Naive B cell (primary cell): ENCODE measurements around the gene GAREM2. TPM values are rescaled to one million over a fixed set of nuclear protein-coding genes. Genes with fewer than 3 reads are reported as not detected.

Source experiments
- ATAC-seq, 2 donors: fragments of 150-1000 bp; cut with Tn5 transposase; 2 replicates each; pipeline ENCODE4 v1.10.0; 2021; ENCODE audit warnings: low read depth in 2 of 2, mild to moderate bottlenecking in 2 of 2, moderate library complexity in 2 of 2
- DNase-seq: peaks from one replicate; pipeline ENCODE4 v3.0.0; 2022
- H3K27ac Mint-ChIP-seq, 6 donors: one replicate each; pipeline ENCODE4 v1.8.0; 2020 to 2022; ENCODE audit warnings: mild to moderate bottlenecking in 6 of 6, mixed read lengths in 6 of 6, moderate library complexity in 5 of 6, inconsistent platforms in 2 of 6
- H3K27me3 Mint-ChIP-seq, 3 donors: one replicate each; pipeline ENCODE4 v1.8.0; 2021 to 2022; ENCODE audit warnings: mixed read lengths in 3 of 3, mild to moderate bottlenecking in 1 of 3
- H3K36me3 Mint-ChIP-seq, 2 donors: one replicate each; pipeline ENCODE4 v1.8.0; 2020 to 2022; ENCODE audit warnings: mixed read lengths in 2 of 2, inconsistent platforms in 1 of 2, mild to moderate bottlenecking in 1 of 2
- H3K4me1 Mint-ChIP-seq, 3 donors: one replicate each; pipeline ENCODE4 v1.8.0; 2020 to 2022; ENCODE audit warnings: mixed read lengths in 3 of 3, inconsistent platforms in 1 of 3, mild to moderate bottlenecking in 1 of 3, moderate library complexity in 1 of 3
- H3K4me3 Mint-ChIP-seq, 8 donors: one replicate each; pipeline ENCODE4 v1.8.0; 2020 to 2022; ENCODE audit warnings: mild to moderate bottlenecking in 8 of 8, mixed read lengths in 8 of 8, moderate library complexity in 8 of 8, inconsistent platforms in 2 of 8
- H3K9me3 Mint-ChIP-seq, 7 donors: one replicate each; pipeline ENCODE4 v1.8.0; 2020 to 2022; ENCODE audit warnings: mixed read lengths in 7 of 7, mild to moderate bottlenecking in 5 of 7, inconsistent platforms in 2 of 7, moderate library complexity in 1 of 7
- polyA plus RNA-seq, 6 donors: library from polyadenylated mRNA; unstranded; fragments of 300-500 nt; fragmentation: Illumina TruSeq; gene quantifications; one replicate each; pipeline ENCODE4 v1.2.3, GENCODE V29; 2021; ENCODE audit warnings: low read depth in 6 of 6

GAREM2 gene
- 1 to 10 TPM in 2 of 6 donors, under 1 TPM in 2, not detected in 2; 0.29 to 2.1 (median 0.79) TPM for polyA plus RNA-seq

GRCh38 chr2:26172871-26173775, at the start of gene GAREM2:
Gene GAREM2 (plus strand): TSS chr2:26173088. CDS start chr2:26173221, 133 bp downstream.
- no peak for DNase-seq

GRCh38 chr2:26123426-26123825, 49.5 kb upstream of the GAREM2 start:
- DNase-seq (no peak), ATAC-seq (no peak)
- Mint-ChIP-seq H3K27me3 (no peaks in the 10 kb centered on the region), H3K36me3 (no peaks in the 10 kb centered on the region), H3K4me1 (peaks cover 0 to 19% (median 3%) of the 10 kb centered on the region in 3 donors), H3K27ac (peak overlapping the region in 2 of 6 donors; percentile 3 to 47), H3K4me3 (no peak overlapping the region), H3K9me3 (no peaks in the 10 kb centered on the region)

More at GRCh38 chr2:26172871-26173775, at the start of gene GAREM2:
- Mint-ChIP-seq H3K27me3 (peaks cover 33 to 73% (median 70%) of the 10 kb centered on the region in 3 donors), H3K36me3 (peaks cover 0 to 12% of the 10 kb centered on the region in 2 donors), H3K27ac (peak within 1 kb of the TSS in 2 of 6 donors; percentile 74 to 94), H3K4me1 (peaks cover 17 to 21% (median 20%) of the 10 kb centered on the region in 3 donors), H3K9me3 (peaks cover 0 to 3% (median 0%) of the 10 kb centered on the region in 7 donors), H3K4me3 (peak within 1 kb of the TSS; percentile 78 to 92 (median 88))
- peak; percentile 29 to 36 for ATAC-seq

- Mint-ChIP-seq H3K27me3 (no peaks in the 10 kb centered on the region), H3K4me1 (peaks cover 0 to 20% (median 0%) of the 10 kb centered on the region in 3 donors), H3K36me3 (peaks cover 0 to 7% of the 10 kb centered on the region in 2 donors), H3K27ac (no peak overlapping the region), H3K9me3 (no peaks in the 10 kb centered on the region), H3K4me3 (no peak overlapping the region)
- ATAC-seq (no peak), DNase-seq (no peak)
Observed at GRCh38 chr2:26126074-26126473, 46.8 kb upstream of the GAREM2 start.

GRCh38 chr2:26128176-26128575, 44.7 kb upstream of the GAREM2 start:
- peaks cover 0 to 8% of the 10 kb centered on the region in 2 donors for H3K36me3 Mint-ChIP-seq
- no peak overlapping the region for H3K27ac Mint-ChIP-seq
- no peaks in the 10 kb centered on the region for H3K9me3 Mint-ChIP-seq
- DNase-seq (no peak), ATAC-seq (no peak)
- peaks cover 0 to 12% (median 0%) of the 10 kb centered on the region in 3 donors for H3K4me1 Mint-ChIP-seq
- no peak overlapping the region for H3K4me3 Mint-ChIP-seq
- H3K27me3 Mint-ChIP-seq: no peaks in the 10 kb centered on the region

GRCh38 chr2:26130763-26131162, 42.1 kb upstream of the GAREM2 start:
- ATAC-seq (no peak), DNase-seq (no peak)
- H3K27ac Mint-ChIP-seq: peak overlapping the region in 2 of 6 donors; percentile 62 to 64
- peaks cover 0 to 6% (median 0%) of the 10 kb centered on the region in 3 donors for H3K4me1 Mint-ChIP-seq
- H3K27me3 Mint-ChIP-seq: no peaks in the 10 kb centered on the region
- H3K9me3 Mint-ChIP-seq: no peaks in the 10 kb centered on the region
- no peak overlapping the region for H3K4me3 Mint-ChIP-seq
- H3K36me3 Mint-ChIP-seq: peaks cover 8 to 10% of the 10 kb centered on the region in 2 donors

- peaks cover 0 to 6% (median 0%) of the 10 kb centered on the region in 3 donors for H3K4me1 Mint-ChIP-seq
Observed at GRCh38 chr2:26136451-26136850, 36.4 kb upstream of the GAREM2 start.

GRCh38 chr2:26139269-26140183, 33.4 kb upstream of the GAREM2 start:
- no peaks in the 10 kb centered on the region for H3K9me3 Mint-ChIP-seq
- no peak for DNase-seq
- peak overlapping the region in 4 of 6 donors; percentile 1 to 73 (median 36) for H3K27ac Mint-ChIP-seq
- H3K4me3 Mint-ChIP-seq: no peak overlapping the region
- no peaks in the 10 kb centered on the region for H3K27me3 Mint-ChIP-seq
- H3K36me3 Mint-ChIP-seq: peaks cover 4 to 11% of the 10 kb centered on the region in 2 donors
- no peak for ATAC-seq
- H3K4me1 Mint-ChIP-seq: peaks cover 0 to 6% (median 0%) of the 10 kb centered on the region in 3 donors

More at GRCh38 chr2:26136451-26136850, 36.4 kb upstream of the GAREM2 start:
- Mint-ChIP-seq H3K4me3 (no peak overlapping the region), H3K9me3 (no peaks in the 10 kb centered on the region), H3K27ac (peak overlapping the region in 1 of 6 donors; percentile 57), H3K36me3 (peaks cover 4 to 13% of the 10 kb centered on the region in 2 donors), H3K27me3 (no peaks in the 10 kb centered on the region)
- no peak for DNase-seq
- ATAC-seq: no peak

GRCh38 chr2:26141145-26141769, 31.6 kb upstream of the GAREM2 start:
- peak overlapping the region in 1 of 6 donors; percentile 84 for H3K27ac Mint-ChIP-seq

GRCh38 chr2:26144031-26144430, 28.9 kb upstream of the GAREM2 start:
- Mint-ChIP-seq H3K4me3 (peak overlapping the region in 1 of 8 donors; percentile 15), H3K27me3 (peaks cover 0 to 8% (median 8%) of the 10 kb centered on the region in 3 donors), H3K4me1 (peaks cover 0 to 9% (median 0%) of the 10 kb centered on the region in 3 donors), H3K27ac (no peak overlapping the region), H3K9me3 (no peaks in the 10 kb centered on the region), H3K36me3 (no peaks in the 10 kb centered on the region)
- DNase-seq (no peak), ATAC-seq (no peak)

More at GRCh38 chr2:26141145-26141769, 31.6 kb upstream of the GAREM2 start:
- Mint-ChIP-seq H3K4me1 (peaks cover 0 to 11% (median 0%) of the 10 kb centered on the region in 3 donors), H3K4me3 (peak overlapping the region in 1 of 8 donors; percentile 70), H3K36me3 (no peaks in the 10 kb centered on the region), H3K9me3 (no peaks in the 10 kb centered on the region), H3K27me3 (no peaks in the 10 kb centered on the region)
- no peak for ATAC-seq
- DNase-seq: no peak

GRCh38 chr2:26144953-26145680, 27.8 kb upstream of the GAREM2 start:
- H3K27me3 Mint-ChIP-seq: peaks cover 6 to 17% (median 15%) of the 10 kb centered on the region in 3 donors
- H3K4me1 Mint-ChIP-seq: peaks cover 0 to 5% (median 0%) of the 10 kb centered on the region in 3 donors
- no peaks in the 10 kb centered on the region for H3K9me3 Mint-ChIP-seq
- peak overlapping the region in 1 of 6 donors; percentile 56 for H3K27ac Mint-ChIP-seq
- no peak overlapping the region for H3K4me3 Mint-ChIP-seq
- DNase-seq (peak; percentile 41), ATAC-seq (peak in 1 of 2 donors; percentile 67)
- peaks cover 0 to 2% of the 10 kb centered on the region in 2 donors for H3K36me3 Mint-ChIP-seq

- Mint-ChIP-seq H3K27me3 (peaks cover 8 to 29% (median 22%) of the 10 kb centered on the region in 3 donors), H3K27ac (peak overlapping the region in 1 of 6 donors; percentile 67), H3K4me3 (no peak overlapping the region), H3K4me1 (peaks cover 0 to 5% (median 0%) of the 10 kb centered on the region in 3 donors), H3K36me3 (peaks cover 0 to 5% of the 10 kb centered on the region in 2 donors), H3K9me3 (peaks cover 0 to 3% (median 2%) of the 10 kb centered on the region in 7 donors)
- no peak for DNase-seq
- no peak for ATAC-seq
Observed at GRCh38 chr2:26148501-26148900, 24.4 kb upstream of the GAREM2 start.

- H3K36me3 Mint-ChIP-seq: peaks cover 0 to 5% of the 10 kb centered on the region in 2 donors
- no peak overlapping the region for H3K4me3 Mint-ChIP-seq
- peaks cover 0 to 1% (median 0%) of the 10 kb centered on the region in 3 donors for H3K4me1 Mint-ChIP-seq
- peaks cover 8 to 29% (median 22%) of the 10 kb centered on the region in 3 donors for H3K27me3 Mint-ChIP-seq
- peaks cover 0 to 16% (median 8%) of the 10 kb centered on the region in 7 donors for H3K9me3 Mint-ChIP-seq
- no peak overlapping the region for H3K27ac Mint-ChIP-seq
- DNase-seq (no peak), ATAC-seq (no peak)
Observed at GRCh38 chr2:26150243-26150642, 22.6 kb upstream of the GAREM2 start.
